Measurements from ENCODE around the gene SHC2.

The SHC2 gene

DNA sequence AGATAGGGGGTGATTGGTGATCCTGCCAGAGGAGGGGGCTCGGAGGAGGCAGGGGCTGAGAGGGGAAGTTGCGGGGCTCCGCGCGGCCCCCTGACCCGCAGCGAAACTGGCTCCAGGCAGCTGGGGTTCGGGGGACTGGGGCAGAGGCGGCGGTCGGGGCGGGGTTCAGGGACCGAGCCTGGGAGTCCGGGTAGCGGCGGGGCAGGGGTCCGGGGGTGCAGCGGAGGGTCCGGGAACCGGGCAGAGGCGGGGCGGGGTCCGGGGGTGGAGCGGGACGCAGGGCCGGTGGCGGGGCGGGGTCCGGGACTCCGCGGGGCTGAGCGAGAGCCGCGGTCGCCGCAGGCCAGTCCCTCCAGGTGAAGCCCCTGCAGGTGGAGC is 36.6 kb upstream of the SHC2 start:
- H3K27me3 ChIP-seq (ENCODE audit: control insufficient read depth, insufficient read depth, low read length): peaks cover 41% of the 10 kb centered on the region
- peak overlapping the region; percentile 42 for H3K4me3 ChIP-seq (ENCODE audit: low read length)
- H3K4me1 ChIP-seq (ENCODE audit: control insufficient read depth, low read depth, low read length): no peaks in the 10 kb centered on the region
- no peak overlapping the region for H3K9ac ChIP-seq (ENCODE audit: low read length)
- no peaks in the 10 kb centered on the region for H3K36me3 ChIP-seq (ENCODE audit: control insufficient read depth, low read depth, low read length)
- H3K27ac ChIP-seq (ENCODE audit: low read length): no peak overlapping the region
- no peaks in the 10 kb centered on the region for H3K9me3 ChIP-seq (ENCODE audit: control insufficient read depth, low read depth, low read length)

DNA sequence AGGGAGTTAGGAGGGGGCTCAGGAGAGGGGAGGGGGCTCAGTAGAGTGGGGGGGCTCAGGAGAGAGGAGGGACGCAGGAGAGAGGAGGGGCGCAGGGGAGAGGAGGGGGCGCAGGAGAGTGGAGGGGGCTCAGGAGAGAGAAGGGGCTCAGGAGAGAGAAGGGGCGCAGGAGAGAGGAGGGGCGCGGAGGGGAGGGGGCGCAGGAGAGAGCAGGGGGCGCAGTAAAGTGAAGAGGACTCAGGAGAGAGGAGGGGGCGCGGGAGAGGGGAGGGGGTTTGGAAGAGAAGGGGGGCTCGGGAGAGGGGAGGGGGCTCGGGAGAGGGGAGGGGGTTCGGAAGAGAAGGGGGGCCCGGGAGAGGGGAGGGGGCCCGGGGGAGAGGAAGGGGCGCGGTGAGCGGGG is 36.2 kb upstream of the SHC2 start:
- Histone ChIP-seq H3K27ac (ENCODE audit: low read length) (no peak overlapping the region), H3K4me1 (ENCODE audit: control insufficient read depth, low read depth, low read length) (no peaks in the 10 kb centered on the region), H3K4me3 (ENCODE audit: low read length) (peak overlapping the region; percentile 17), H3K36me3 (ENCODE audit: control insufficient read depth, low read depth, low read length) (no peaks in the 10 kb centered on the region), H3K27me3 (ENCODE audit: control insufficient read depth, insufficient read depth, low read length) (peaks cover 41% of the 10 kb centered on the region), H3K9ac (ENCODE audit: low read length) (no peak overlapping the region), H3K9me3 (ENCODE audit: control insufficient read depth, low read depth, low read length) (no peaks in the 10 kb centered on the region)

DNA sequence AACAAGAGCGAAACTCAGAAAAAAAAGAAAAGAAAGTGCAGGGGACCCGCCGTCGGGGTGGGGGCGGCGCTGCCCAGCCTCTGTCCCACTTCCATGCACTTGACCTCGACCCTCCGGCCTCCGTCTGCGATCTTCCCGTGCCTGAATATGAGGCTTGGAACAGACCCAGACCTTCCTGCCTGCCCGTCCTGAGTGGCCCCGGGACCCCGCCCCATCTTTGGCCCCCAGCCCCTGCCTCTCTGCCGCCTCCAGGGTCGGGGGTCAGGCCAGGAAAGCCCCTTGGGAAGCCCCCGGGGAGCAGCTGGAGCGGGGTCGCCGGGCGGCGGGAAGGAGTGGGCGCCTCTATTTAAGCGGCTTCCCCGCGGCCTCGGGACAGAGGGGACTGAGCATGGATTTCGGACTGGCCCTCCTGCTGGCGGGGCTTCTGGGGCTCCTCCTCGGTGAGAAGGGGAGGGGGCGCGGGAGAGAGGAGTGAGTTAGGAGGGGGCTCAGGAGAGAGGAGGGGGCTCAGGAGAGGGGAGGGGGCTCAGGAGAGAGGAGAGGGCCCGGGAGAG is 35.4 kb upstream of the SHC2 start, which contains the start of gene MADCAM1:
TSS of gene MADCAM1 (plus strand) at position 375 of the 554 bp plus-strand sequence. CDS start at position 389, 14 bp downstream.
- peak within 1 kb of the TSS; percentile 17 for H3K4me3 ChIP-seq (ENCODE audit: low read length)
- H3K27ac ChIP-seq (ENCODE audit: low read length): no peak within 1 kb of the TSS
- H3K9ac ChIP-seq (ENCODE audit: low read length): no peak within 1 kb of the TSS

GRCh38 chr19:495402-496111 is 34.7 kb upstream of the SHC2 start:
- Histone ChIP-seq H3K36me3 (ENCODE audit: control insufficient read depth, low read depth, low read length) (no peaks in the 10 kb centered on the region), H3K27me3 (ENCODE audit: control insufficient read depth, insufficient read depth, low read length) (peaks cover 40% of the 10 kb centered on the region), H3K9ac (ENCODE audit: low read length) (no peak overlapping the region), H3K4me3 (ENCODE audit: low read length) (no peak overlapping the region), H3K27ac (ENCODE audit: low read length) (no peak overlapping the region), H3K4me1 (ENCODE audit: control insufficient read depth, low read depth, low read length) (no peaks in the 10 kb centered on the region), H3K9me3 (ENCODE audit: control insufficient read depth, low read depth, low read length) (no peaks in the 10 kb centered on the region)

More for the DNA sequence above, 35.4 kb upstream of the SHC2 start, which contains the start of gene MADCAM1:
- Histone ChIP-seq H3K4me1 (ENCODE audit: control insufficient read depth, low read depth, low read length) (no peaks in the 10 kb centered on the region), H3K27me3 (ENCODE audit: control insufficient read depth, insufficient read depth, low read length) (peaks cover 41% of the 10 kb centered on the region), H3K36me3 (ENCODE audit: control insufficient read depth, low read depth, low read length) (no peaks in the 10 kb centered on the region), H3K9me3 (ENCODE audit: control insufficient read depth, low read depth, low read length) (no peaks in the 10 kb centered on the region)

GRCh38 chr19:495081-495401 is 34.2 kb upstream of the SHC2 start:
- H3K4me1 ChIP-seq (ENCODE audit: control insufficient read depth, low read depth, low read length): no peaks in the 10 kb centered on the region
- no peak overlapping the region for H3K27ac ChIP-seq (ENCODE audit: low read length)
- H3K36me3 ChIP-seq (ENCODE audit: control insufficient read depth, low read depth, low read length): no peaks in the 10 kb centered on the region
- H3K9ac ChIP-seq (ENCODE audit: low read length): no peak overlapping the region
- H3K4me3 ChIP-seq (ENCODE audit: low read length): no peak overlapping the region
- H3K9me3 ChIP-seq (ENCODE audit: control insufficient read depth, low read depth, low read length): no peaks in the 10 kb centered on the region
- peaks cover 35% of the 10 kb centered on the region for H3K27me3 ChIP-seq (ENCODE audit: control insufficient read depth, insufficient read depth, low read length)

DNA sequence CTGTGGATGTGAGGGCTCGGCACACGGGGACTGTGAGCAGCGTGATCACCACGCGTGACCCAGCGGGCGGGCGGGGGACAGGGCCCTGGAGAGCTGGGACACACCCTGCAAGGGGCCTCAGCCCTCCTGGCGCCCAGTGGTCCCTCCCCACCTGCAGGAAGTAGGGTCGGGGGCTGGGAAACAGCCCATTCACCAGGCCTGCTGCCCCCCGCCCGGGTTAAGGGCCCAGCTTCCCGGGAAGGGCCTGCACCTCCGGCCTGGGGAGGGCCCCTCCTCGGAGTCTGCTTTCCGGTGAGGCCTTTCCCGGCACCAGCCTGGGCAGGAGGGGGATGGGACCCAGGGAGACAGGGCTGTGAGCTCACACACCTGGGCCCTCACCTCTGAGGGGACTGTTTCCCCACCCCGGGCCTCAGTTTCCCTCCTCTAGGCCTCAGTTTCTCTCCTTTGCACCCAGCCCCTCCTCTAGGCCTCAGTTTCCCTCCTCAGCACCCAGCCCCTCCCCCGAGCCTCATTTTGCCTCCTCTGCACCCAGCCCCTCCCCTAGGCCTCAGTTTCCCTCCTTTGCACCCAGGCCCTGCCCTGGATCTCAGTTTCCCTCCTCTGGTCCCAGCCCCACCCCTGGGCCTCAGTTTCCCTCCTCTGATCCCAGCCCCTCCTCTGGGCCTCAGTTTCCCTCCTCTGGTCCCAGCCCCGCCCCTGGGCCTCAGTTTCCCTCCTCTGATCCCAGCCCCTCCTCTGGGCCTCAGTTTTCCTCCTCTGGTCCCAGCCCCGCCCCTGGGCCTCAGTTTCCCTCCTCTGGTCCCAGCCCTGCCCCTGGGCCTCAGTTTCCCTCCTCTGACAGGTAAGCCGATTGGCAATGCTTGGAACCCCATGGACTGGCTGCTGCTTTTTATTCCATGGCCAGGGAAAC is 33.6 kb upstream of the SHC2 start:
- H3K4me3 ChIP-seq (ENCODE audit: low read length): no peak overlapping the region
- H3K9me3 ChIP-seq (ENCODE audit: control insufficient read depth, low read depth, low read length): no peaks in the 10 kb centered on the region
- peaks cover 30% of the 10 kb centered on the region for H3K27me3 ChIP-seq (ENCODE audit: control insufficient read depth, insufficient read depth, low read length)
- H3K9ac ChIP-seq (ENCODE audit: low read length): no peak overlapping the region
- H3K4me1 ChIP-seq (ENCODE audit: control insufficient read depth, low read depth, low read length): no peaks in the 10 kb centered on the region
- H3K27ac ChIP-seq (ENCODE audit: low read length): no peak overlapping the region
- H3K36me3 ChIP-seq (ENCODE audit: control insufficient read depth, low read depth, low read length): no peaks in the 10 kb centered on the region

DNA sequence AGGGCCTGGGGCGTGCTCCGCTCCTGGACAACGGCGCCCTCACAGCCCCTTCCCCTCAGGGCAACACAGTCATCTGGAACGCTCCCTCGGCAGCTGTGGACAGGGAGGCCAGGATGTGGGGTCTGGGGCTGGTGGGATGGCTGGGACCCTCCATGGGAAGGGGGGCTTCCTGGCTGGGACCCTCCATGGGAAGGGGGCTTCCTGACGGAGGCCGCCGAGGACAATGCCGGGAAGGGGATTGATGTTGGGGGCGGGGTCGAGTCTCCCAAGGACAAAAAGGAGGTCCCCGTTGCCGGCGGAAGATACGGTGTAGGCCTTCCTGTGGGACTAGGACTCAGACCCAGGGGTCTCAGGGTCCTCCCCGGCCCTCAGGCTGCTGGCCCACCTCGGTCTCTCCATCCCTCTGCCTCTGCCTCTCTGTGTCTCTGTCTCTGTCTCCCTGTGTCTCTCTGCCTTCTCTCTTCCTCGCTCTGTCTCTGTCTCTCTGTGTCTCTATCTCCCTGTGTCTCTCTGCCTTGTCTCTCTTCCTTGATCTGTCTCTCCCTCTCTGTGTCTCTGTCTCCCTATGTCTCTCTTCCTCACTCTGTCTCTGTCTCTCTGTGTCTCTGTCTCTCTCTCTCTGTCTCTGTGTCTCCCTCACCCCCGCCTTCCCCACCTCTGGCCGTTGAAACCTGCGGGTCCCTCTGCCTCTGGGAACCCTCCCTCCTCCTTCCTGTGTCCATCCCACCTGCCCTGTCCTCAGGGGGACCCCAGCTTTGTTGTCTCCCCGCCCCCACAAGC is 32.7 kb upstream of the SHC2 start:
- H3K36me3 ChIP-seq (ENCODE audit: control insufficient read depth, low read depth, low read length): no peaks in the 10 kb centered on the region
- H3K27ac ChIP-seq (ENCODE audit: low read length): no peak overlapping the region
- no peaks in the 10 kb centered on the region for H3K9me3 ChIP-seq (ENCODE audit: control insufficient read depth, low read depth, low read length)
- no peak overlapping the region for H3K4me3 ChIP-seq (ENCODE audit: low read length)
- peaks cover 21% of the 10 kb centered on the region for H3K27me3 ChIP-seq (ENCODE audit: control insufficient read depth, insufficient read depth, low read length)
- H3K4me1 ChIP-seq (ENCODE audit: control insufficient read depth, low read depth, low read length): no peaks in the 10 kb centered on the region
- no peak overlapping the region for H3K9ac ChIP-seq (ENCODE audit: low read length)

DNA sequence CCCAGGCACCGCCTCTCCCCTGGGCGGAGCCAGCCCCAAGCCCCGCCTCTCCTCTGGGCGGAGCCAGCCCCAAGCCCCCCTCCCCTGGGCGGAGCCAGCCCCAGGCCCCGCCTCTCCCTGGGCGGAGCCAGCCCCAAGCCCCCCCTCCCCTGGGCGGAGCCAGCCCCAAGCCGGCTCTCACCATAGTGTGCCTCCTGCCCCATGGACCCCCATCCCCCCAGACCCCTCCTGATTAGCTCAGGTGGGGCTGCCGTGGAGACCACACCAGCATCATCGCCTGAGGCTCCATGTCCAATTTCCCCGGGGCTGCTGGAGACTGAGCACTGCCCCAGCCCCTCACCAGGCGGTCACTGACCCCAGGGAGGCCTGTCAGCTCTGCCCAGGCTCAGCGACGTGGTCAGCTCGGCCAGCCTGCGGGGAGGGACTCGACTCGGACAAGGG is 31.3 kb upstream of the SHC2 start:
- Histone ChIP-seq H3K4me1 (ENCODE audit: control insufficient read depth, low read depth, low read length) (no peaks in the 10 kb centered on the region), H3K27me3 (ENCODE audit: control insufficient read depth, insufficient read depth, low read length) (peaks cover 7% of the 10 kb centered on the region), H3K9me3 (ENCODE audit: control insufficient read depth, low read depth, low read length) (no peaks in the 10 kb centered on the region), H3K9ac (ENCODE audit: low read length) (no peak overlapping the region), H3K4me3 (ENCODE audit: low read length) (no peak overlapping the region), H3K36me3 (ENCODE audit: control insufficient read depth, low read depth, low read length) (no peaks in the 10 kb centered on the region), H3K27ac (ENCODE audit: low read length) (no peak overlapping the region)

GRCh38 chr19:491146-491741 is 30.4 kb upstream of the SHC2 start:
- no peaks in the 10 kb centered on the region for H3K9me3 ChIP-seq (ENCODE audit: control insufficient read depth, low read depth, low read length)
- H3K27me3 ChIP-seq (ENCODE audit: control insufficient read depth, insufficient read depth, low read length): peaks cover 4% of the 10 kb centered on the region
- no peaks in the 10 kb centered on the region for H3K4me1 ChIP-seq (ENCODE audit: control insufficient read depth, low read depth, low read length)
- no peak overlapping the region for H3K27ac ChIP-seq (ENCODE audit: low read length)
- H3K4me3 ChIP-seq (ENCODE audit: low read length): no peak overlapping the region
- H3K36me3 ChIP-seq (ENCODE audit: control insufficient read depth, low read depth, low read length): no peaks in the 10 kb centered on the region
- H3K9ac ChIP-seq (ENCODE audit: low read length): no peak overlapping the region

DNA sequence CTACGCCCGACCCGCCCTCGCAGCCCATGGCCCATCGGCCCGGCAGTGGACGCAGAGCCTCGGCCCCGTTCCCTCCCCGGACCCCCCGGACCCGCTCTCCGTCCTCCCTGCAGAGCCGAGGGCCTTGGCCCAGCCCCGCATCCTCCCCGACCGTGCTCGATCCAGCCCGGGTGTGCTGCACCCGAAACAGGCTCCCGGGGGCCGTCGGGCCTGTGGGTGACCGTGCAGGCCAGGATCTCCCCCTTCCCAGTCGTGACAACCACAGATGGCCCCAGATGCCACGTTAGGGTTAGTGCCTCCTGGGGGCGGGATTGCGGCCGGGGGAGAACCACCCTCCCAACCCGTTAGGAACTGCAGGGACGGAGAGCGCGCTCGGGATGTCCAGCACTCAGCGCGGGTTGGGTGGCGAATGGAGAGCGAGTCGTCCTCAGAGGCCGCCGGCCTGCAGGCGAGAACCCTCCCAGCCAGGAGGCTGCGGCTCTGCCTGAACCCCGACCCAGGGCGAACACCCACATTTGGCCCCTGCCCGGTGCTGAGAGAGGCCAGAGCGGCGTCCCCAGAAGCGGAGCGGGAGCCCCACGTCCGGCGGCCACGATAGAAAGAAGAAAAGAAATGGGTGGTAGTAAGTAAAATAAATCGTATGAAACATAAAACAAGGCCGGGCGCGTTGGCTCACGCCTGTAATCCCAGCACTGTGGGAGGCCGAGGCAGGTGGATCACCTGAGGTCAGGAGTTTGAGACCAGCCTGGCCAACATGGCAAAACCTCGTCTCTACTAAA is 28.8 kb upstream of the SHC2 start:
- Histone ChIP-seq H3K4me1 (ENCODE audit: control insufficient read depth, low read depth, low read length) (peaks cover 7% of the 10 kb centered on the region), H3K9me3 (ENCODE audit: control insufficient read depth, low read depth, low read length) (no peaks in the 10 kb centered on the region), H3K27me3 (ENCODE audit: control insufficient read depth, insufficient read depth, low read length) (no peaks in the 10 kb centered on the region), H3K4me3 (ENCODE audit: low read length) (peak overlapping the region; percentile 78), H3K36me3 (ENCODE audit: control insufficient read depth, low read depth, low read length) (no peaks in the 10 kb centered on the region), H3K27ac (ENCODE audit: low read length) (no peak overlapping the region), H3K9ac (ENCODE audit: low read length) (peak overlapping the region; percentile 61)
